BJ (cell line): ENCODE data around the gene KRTAP10-4. TPM values are rescaled to one million over a fixed set of nuclear protein-coding genes. Genes with fewer than 3 reads are reported as not detected.

Source experiments
- CTCF ChIA-PET: fragments of 350-600 bp; formaldehyde crosslinking; extraction: SDS; loops from one replicate; lab custom pipeline; 2021; ENCODE audit warnings: antibody characterized with exemption, inconsistent platforms; lab: Yijun Ruan, JAX
- POLR2A ChIA-PET: fragments of 300-600 bp; sonication (Branson Sonifier 250); formaldehyde crosslinking; extraction: SDS; loops from one replicate; lab custom pipeline; 2021; ENCODE audit warnings: antibody characterized with exemption; lab: Charles Lee
- DNase-seq: peaks from one replicate; pipeline ENCODE4 v3.0.0-alpha.2; 2011; ENCODE audit warnings: low read depth
- H3K27me3 ChIP-seq: 2 replicates; pipeline ENCODE4 v1.6.0; 2011; ENCODE audit warnings: low read length; ENCODE audit not compliant: control insufficient read depth, insufficient read depth
- H3K36me3 ChIP-seq: 2 replicates; pipeline ENCODE4 v1.5.1; 2011; ENCODE audit warnings: low read length; ENCODE audit not compliant: control insufficient read depth, insufficient read depth
- H3K4me3 ChIP-seq: 2 replicates; pipeline ENCODE4 v1.5.1; 2011; ENCODE audit warnings: low read depth, mild to moderate bottlenecking, control low read depth, low read length
- CTCF ChIP-seq: IDR thresholded peaks from 2 replicates; pipeline ENCODE4 v1.5.1; 2011; ENCODE audit warnings: low read depth, mild to moderate bottlenecking, control low read depth, inconsistent platforms, low read length, moderate library complexity; ENCODE audit not compliant: insufficient read depth
- polyA plus RNA-seq: library from polyadenylated mRNA; depleted of rRNA; stranded (reverse); fragments of >200 nt; gene quantifications from 2 replicates; pipeline ENCODE4 v1.2.3, GENCODE V29; 2011; rRNA removed

Gene KRTAP10-4
- polyA plus RNA-seq, 1 experiment: not detected

GRCh38 chr21:44618504-44618903 is 45.0 kb downstream of the KRTAP10-4 start:
- no peak for DNase-seq
- CTCF ChIA-PET: interaction anchor here (1.0 kb wide), 1 partner anchor 175 kb away, joined by 6 read pairs; no protein-coding TSS in a partner anchor
- Histone ChIP-seq H3K27me3 (no peaks in the 10 kb centered on the region), H3K36me3 (no peaks in the 10 kb centered on the region), H3K4me3 (no peak overlapping the region)
- no peak; the same call in 1 of the 2 replicates for TF ChIP-seq CTCF
- POLR2A ChIA-PET: no interaction called here

GRCh38 chr21:44618909-44619308 is 45.4 kb downstream of the KRTAP10-4 start:
- POLR2A ChIA-PET: no interaction called here
- Histone ChIP-seq H3K27me3 (no peaks in the 10 kb centered on the region), H3K4me3 (no peak overlapping the region), H3K36me3 (no peaks in the 10 kb centered on the region)
- TF ChIP-seq CTCF: no peak
- DNase-seq: no peak
- CTCF ChIA-PET: interaction anchor here (1.0 kb wide), 1 partner anchor 174 kb away, joined by 6 read pairs; no protein-coding TSS in a partner anchor

GRCh38 chr21:44619886-44620285 is 46.4 kb downstream of the KRTAP10-4 start:
- Histone ChIP-seq H3K36me3 (no peaks in the 10 kb centered on the region), H3K4me3 (no peak overlapping the region), H3K27me3 (no peaks in the 10 kb centered on the region)
- no peak for TF ChIP-seq CTCF
- ChIA-PET CTCF (no interaction called here), POLR2A (no interaction called here)
- no peak for DNase-seq

- no peaks in the 10 kb centered on the region for H3K27me3 ChIP-seq
- ChIA-PET CTCF (no interaction called here), POLR2A (no interaction called here)
- H3K36me3 ChIP-seq: no peaks in the 10 kb centered on the region
- no peak for TF ChIP-seq CTCF
- DNase-seq: no peak
- H3K4me3 ChIP-seq: no peak overlapping the region
These were observed 50.0 kb downstream of the KRTAP10-4 start for GRCh38 chr21:44623575-44623974.

Other genes starting within 250 kb of the KRTAP10-4 start
- gene CFAP410, start 234.3 kb upstream of the KRTAP10-4 start, polyA plus RNA-seq: 8.4 and 13.5 TPM in 2 replicates
- gene TRPM2, start 220.1 kb upstream of the KRTAP10-4 start, polyA plus RNA-seq: not detected in 2 replicates
- 0.42 and 0.59 TPM in 2 replicates for gene LRRC3, start 118.2 kb upstream of the KRTAP10-4 start, polyA plus RNA-seq
- gene KRTAP10-1, start 33.5 kb upstream of the KRTAP10-4 start, polyA plus RNA-seq: not detected in 2 replicates
- not detected in 2 replicates for gene KRTAP10-2, start 22.2 kb upstream of the KRTAP10-4 start, polyA plus RNA-seq
- not detected in 2 replicates for gene KRTAP10-3, start 14.9 kb upstream of the KRTAP10-4 start, polyA plus RNA-seq
- not detected in 2 replicates for gene KRTAP10-5, start 6.9 kb downstream of the KRTAP10-4 start, polyA plus RNA-seq
- gene KRTAP10-6, start 18.8 kb downstream of the KRTAP10-4 start, polyA plus RNA-seq: not detected in 2 replicates
- not detected in 2 replicates for gene KRTAP10-7, start 26.9 kb downstream of the KRTAP10-4 start, polyA plus RNA-seq
- gene KRTAP10-8, start 38.4 kb downstream of the KRTAP10-4 start, polyA plus RNA-seq: not detected in 2 replicates
- gene KRTAP10-9, start 53.4 kb downstream of the KRTAP10-4 start, polyA plus RNA-seq: not detected in 2 replicates
- not detected in 2 replicates for gene KRTAP10-10, start 63.6 kb downstream of the KRTAP10-4 start, polyA plus RNA-seq
- gene KRTAP10-11, start 72.7 kb downstream of the KRTAP10-4 start, polyA plus RNA-seq: not detected in 2 replicates
- gene KRTAP12-4, start 80.9 kb downstream of the KRTAP10-4 start, polyA plus RNA-seq: not detected in 2 replicates
- not detected in 2 replicates for gene KRTAP12-3, start 84.2 kb downstream of the KRTAP10-4 start, polyA plus RNA-seq
- gene KRTAP12-2, start 93.2 kb downstream of the KRTAP10-4 start, polyA plus RNA-seq: not detected in 2 replicates
- not detected in 2 replicates for gene KRTAP12-1, start 108.4 kb downstream of the KRTAP10-4 start, polyA plus RNA-seq
- gene KRTAP10-12, start 123.4 kb downstream of the KRTAP10-4 start, polyA plus RNA-seq: not detected in 2 replicates
- not detected in 2 replicates for gene TSPEAR, start 137.8 kb downstream of the KRTAP10-4 start, polyA plus RNA-seq
- 67.6 and 93.2 TPM in 2 replicates for gene UBE2G2, start 228.1 kb downstream of the KRTAP10-4 start, polyA plus RNA-seq
- gene SUMO3, start 244.3 kb downstream of the KRTAP10-4 start, polyA plus RNA-seq: 82.6 and 111 TPM in 2 replicates